Prostate gland (tissue), 2 donors: ENCODE data around the gene FRMD5. TPM values are rescaled to one million over a fixed set of nuclear protein-coding genes. Genes with fewer than 3 reads are reported as not detected.
"Not testable (repeated sequence)": the region's sequence is repeated elsewhere in the genome, so short reads cannot be mapped to it uniquely, and the experiment has no call there.

Experiments
- DNase-seq: peaks from one replicate; pipeline ENCODE4 v3.0.0-alpha.2; 2019; ENCODE audit warnings: low spot score
- H3K27ac ChIP-seq, 2 donors: fragments of 200-600 bp; sonication (generic); 2 replicates each; pipeline ENCODE4 v1.5.1; 2017 to 2019
- H3K27me3 ChIP-seq: fragments of 200-600 bp; sonication (generic); replicated peaks from 2 replicates; pipeline ENCODE4 v1.5.1; 2019; ENCODE audit not compliant: insufficient read depth
- H3K36me3 ChIP-seq, 2 donors: fragments of 200-600 bp; sonication (generic); 1 replicate in 1 of 2; 2 replicates in 1 of 2; pipeline versions ENCODE4 v1.5.1 to v1.8.1; 2017 to 2019
- H3K4me1 ChIP-seq: fragments of 200-600 bp; sonication (generic); replicated peaks from 2 replicates; pipeline ENCODE4 v1.5.1; 2019
- H3K4me3 ChIP-seq, 2 donors: fragments of 200-600 bp; sonication (generic); 2 replicates each; pipeline ENCODE4 v1.5.1; 2017 to 2019
- H3K9me3 ChIP-seq: fragments of 200-600 bp; sonication (generic); 2 replicates; pipeline ENCODE4 v1.5.1; 2017
- POLR2A ChIP-seq: fragments of 450-650 bp; IDR thresholded peaks from one replicate; pipeline ENCODE4 v1.6.1; 2016; ENCODE audit warnings: antibody characterized with exemption, mild to moderate bottlenecking
- POLR2AphosphoS5 ChIP-seq: sonication (generic); formaldehyde crosslinking; IDR thresholded peaks from one replicate; pipeline ENCODE4 v1.6.1; 2017; ENCODE audit warnings: antibody characterized with exemption
- WGBS: methylation state at CpG from one replicate; pipeline ENCODE4 v1.1.5; 2018; 5-methylcytosine and 5-hydroxymethylcytosine counted together
- intact Hi-C: fragments of 100-400 bp; cut with DNase I; formaldehyde crosslinking; loops from one replicate; pipeline ENCODE4 v1.14.2; 2022
- total RNA-seq, 2 donors: library from RNA; depleted of rRNA; stranded (reverse); fragments of >200 nt; gene quantifications; one replicate each; pipeline ENCODE4 v1.1.0, GENCODE V29; 2016
- TF ChIP-seq, protein P1 (sequence below), 4 experiments: fragments of 200-600 bp in 2 of 4; fragments of 450-650 bp in 2 of 4; sonication (generic) in 2 of 4; IDR thresholded peaks; 1 replicate in 3 of 4; 2 replicates in 1 of 4; pipeline ENCODE4 v1.5.1; 2016 to 2019; ENCODE audit warnings: antibody characterized with exemption in 4 of 4, mild to moderate bottlenecking in 2 of 4, moderate library complexity in 2 of 4

Gene FRMD5
- total RNA-seq, 2 donors from 2014 or later = 0.36 to 8.1 TPM

DNA sequence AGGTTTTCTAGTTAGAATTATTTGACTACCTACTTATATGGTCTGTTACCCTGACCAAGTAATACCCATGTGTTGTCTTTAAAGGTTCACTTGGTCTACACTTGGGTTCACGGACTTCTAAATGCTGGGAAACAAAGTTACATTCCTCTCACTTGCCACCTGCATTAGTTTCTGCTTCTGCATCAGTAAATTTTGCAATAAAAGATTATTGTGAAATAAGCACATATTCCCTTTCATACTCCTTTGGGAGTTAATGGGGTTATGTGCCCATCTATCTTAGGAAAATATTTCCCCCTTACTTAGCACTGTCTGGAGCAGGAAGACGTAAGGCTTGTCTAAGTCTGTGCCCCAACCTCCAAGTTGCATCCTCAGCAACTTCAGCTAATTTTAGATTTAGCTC lies 160.7 kb downstream of the FRMD5 start:
- DNase-seq = no peak
- no peaks in the 10 kb centered on the region for H3K9me3 ChIP-seq
- no peaks in the 10 kb centered on the region for H3K4me1 ChIP-seq
- no peaks in the 10 kb centered on the region for H3K27me3 ChIP-seq
- 88% methylated on average over 2 of the region's 2 CpGs for WGBS
- intact Hi-C loops = no loop called here
- no peaks in the 10 kb centered on the region for H3K36me3 ChIP-seq
- H3K27ac ChIP-seq = no peak overlapping the region
- TF ChIP-seq POLR2A = no peak
- no peak for TF ChIP-seq POLR2AphosphoS5
- TF ChIP-seq, protein P1, sequence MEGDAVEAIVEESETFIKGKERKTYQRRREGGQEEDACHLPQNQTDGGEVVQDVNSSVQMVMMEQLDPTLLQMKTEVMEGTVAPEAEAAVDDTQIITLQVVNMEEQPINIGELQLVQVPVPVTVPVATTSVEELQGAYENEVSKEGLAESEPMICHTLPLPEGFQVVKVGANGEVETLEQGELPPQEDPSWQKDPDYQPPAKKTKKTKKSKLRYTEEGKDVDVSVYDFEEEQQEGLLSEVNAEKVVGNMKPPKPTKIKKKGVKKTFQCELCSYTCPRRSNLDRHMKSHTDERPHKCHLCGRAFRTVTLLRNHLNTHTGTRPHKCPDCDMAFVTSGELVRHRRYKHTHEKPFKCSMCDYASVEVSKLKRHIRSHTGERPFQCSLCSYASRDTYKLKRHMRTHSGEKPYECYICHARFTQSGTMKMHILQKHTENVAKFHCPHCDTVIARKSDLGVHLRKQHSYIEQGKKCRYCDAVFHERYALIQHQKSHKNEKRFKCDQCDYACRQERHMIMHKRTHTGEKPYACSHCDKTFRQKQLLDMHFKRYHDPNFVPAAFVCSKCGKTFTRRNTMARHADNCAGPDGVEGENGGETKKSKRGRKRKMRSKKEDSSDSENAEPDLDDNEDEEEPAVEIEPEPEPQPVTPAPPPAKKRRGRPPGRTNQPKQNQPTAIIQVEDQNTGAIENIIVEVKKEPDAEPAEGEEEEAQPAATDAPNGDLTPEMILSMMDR (IDR thresholded peaks at IDR 0.05) = no peak
- no peak overlapping the region for H3K4me3 ChIP-seq

DNA sequence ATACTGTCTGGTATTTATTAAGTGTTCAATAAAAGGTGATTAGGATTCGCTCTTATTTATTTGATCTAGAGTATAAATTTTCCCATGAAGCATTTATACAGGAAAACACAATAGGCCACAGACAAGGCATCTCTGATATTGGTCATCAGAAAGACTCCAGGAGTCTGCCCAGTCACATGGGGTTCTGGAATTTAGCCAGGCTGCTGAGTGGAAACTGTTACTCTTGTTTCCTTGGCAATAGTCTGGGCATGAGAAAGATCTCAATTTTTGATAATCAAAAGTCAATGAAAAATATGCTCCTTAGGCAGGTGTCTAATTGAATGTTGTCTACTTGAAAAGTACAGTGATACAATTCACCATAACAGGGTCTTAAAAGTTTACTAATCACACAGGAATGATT lies 161.2 kb downstream of the FRMD5 start:
- 50% methylated on average over 1 of the region's 1 CpG for WGBS
- Histone ChIP-seq H3K4me3 (no peak overlapping the region), H3K36me3 (no peaks in the 10 kb centered on the region), H3K9me3 (no peaks in the 10 kb centered on the region), H3K27me3 (no peaks in the 10 kb centered on the region), H3K4me1 (no peaks in the 10 kb centered on the region), H3K27ac (no peak overlapping the region)
- TF ChIP-seq POLR2A (no peak), POLR2AphosphoS5 (no peak)
- TF ChIP-seq, protein P1 (IDR thresholded peaks at IDR 0.05) = no peak
- no peak for DNase-seq
- intact Hi-C loops = no loop called here

DNA sequence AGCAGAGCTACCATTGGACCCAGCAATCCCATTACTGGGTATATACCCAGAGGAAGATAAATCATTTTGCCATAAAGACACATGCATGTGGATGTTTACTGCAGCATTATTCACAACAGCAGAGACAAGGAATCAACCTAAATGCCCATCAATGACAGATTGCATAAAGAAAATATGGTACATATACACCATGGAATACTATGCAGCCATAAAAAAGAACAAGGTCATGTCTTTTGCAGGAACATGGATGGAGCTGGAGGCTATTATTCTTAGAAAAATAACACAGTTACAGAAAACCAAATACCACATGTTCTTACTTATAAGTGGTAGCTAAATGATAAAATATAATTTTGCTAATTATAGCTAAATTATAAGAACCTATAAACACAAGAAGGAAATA lies 162.3 kb downstream of the FRMD5 start:
- H3K36me3 ChIP-seq, DNase-seq, H3K4me1 ChIP-seq, H3K27ac ChIP-seq, intact Hi-C loops, H3K4me3 ChIP-seq, H3K9me3 ChIP-seq, H3K27me3 ChIP-seq: not testable (repeated sequence)

DNA sequence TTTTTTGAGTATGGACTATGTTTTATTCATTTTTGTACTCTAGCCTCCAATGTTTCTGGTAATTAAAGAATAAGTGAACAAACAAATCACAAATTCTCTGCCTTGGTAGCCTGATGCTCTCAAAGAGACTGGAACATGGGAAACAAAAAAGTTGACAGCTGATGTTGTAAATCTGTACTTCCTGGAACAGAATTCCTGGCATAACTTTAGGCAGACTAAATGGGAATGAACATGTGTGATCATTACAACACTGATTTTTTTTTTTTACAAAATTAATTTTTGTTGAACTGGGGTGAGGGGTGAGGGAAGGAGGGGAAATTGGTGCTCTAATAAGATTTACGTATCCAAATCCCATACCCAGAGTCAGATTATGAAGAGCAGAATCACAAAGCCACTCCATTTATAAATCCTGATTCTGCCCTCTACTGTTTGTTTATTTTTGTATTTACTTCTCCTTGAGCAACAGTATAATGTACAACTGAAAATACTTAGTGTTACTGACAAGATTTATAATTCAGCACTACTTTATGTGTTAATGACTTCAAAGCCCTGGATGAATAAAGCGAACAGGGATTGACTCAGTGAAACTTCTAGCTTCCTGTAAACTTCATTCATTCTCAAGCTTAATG lies 165.0 kb downstream of the FRMD5 start:
- Histone ChIP-seq H3K27me3 (no peaks in the 10 kb centered on the region), H3K36me3 (no peaks in the 10 kb centered on the region), H3K4me3 (no peak overlapping the region), H3K9me3 (no peaks in the 10 kb centered on the region), H3K4me1 (no peaks in the 10 kb centered on the region), H3K27ac (no peak overlapping the region)
- intact Hi-C loops = no loop called here
- no peak for TF ChIP-seq POLR2AphosphoS5
- no peak for TF ChIP-seq POLR2A
- TF ChIP-seq, protein P1 (IDR thresholded peaks at IDR 0.05) = no peak
- 63% methylated on average over 2 of the region's 2 CpGs for WGBS
- DNase-seq = no peak

DNA sequence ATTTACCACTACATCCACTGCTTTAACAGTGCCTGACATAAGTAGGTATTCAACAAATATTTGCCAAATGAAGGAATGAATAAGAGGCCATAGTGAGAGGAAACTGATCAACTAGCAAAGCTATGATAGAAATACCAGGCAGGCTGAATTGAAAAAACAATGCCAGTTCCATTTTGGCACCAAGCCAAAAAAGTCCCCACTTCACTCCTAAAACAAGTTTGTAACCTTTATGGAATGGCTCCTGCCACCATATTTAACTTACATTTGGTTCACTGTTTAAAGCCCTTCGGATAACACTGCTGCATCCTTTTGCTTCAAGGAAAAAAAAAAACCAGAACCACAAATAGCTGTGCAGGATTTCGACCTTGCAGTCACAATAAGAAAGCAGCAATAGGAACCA lies 166.1 kb downstream of the FRMD5 start:
- DNase-seq = no peak
- Histone ChIP-seq H3K27ac (no peak overlapping the region), H3K36me3 (no peaks in the 10 kb centered on the region), H3K9me3 (no peaks in the 10 kb centered on the region), H3K27me3 (no peaks in the 10 kb centered on the region), H3K4me1 (no peaks in the 10 kb centered on the region), H3K4me3 (no peak overlapping the region)
- WGBS = 73% methylated on average over 2 of the region's 2 CpGs
- TF ChIP-seq, protein P1 (IDR thresholded peaks at IDR 0.05) = no peak
- TF ChIP-seq POLR2A = no peak
- intact Hi-C loops = no loop called here
